HCT116 (cell line): ENCODE data around the gene FMNL1. TPM values are rescaled to one million over a fixed set of nuclear protein-coding genes. Genes with fewer than 3 reads are reported as not detected.

ENCODE experiments used
- ATAC-seq: fragments of 200-7000 bp; cut with Tn5 transposase; 2 replicates; pipeline ENCODE4 v1.9.1; 2020; ENCODE audit warnings: mild to moderate bottlenecking, moderate library complexity
- BruUV-seq: library from RNA; stranded (reverse); fragments of 400-500 nt; replicated peaks from 2 replicates; lab custom pipeline; 2021; lab: Mats Ljungman, UMichigan
- CTCF ChIA-PET: fragments of 300-600 bp; sonication (Branson Sonifier 250); formaldehyde crosslinking; loops from one replicate; lab custom pipeline; 2021; ENCODE audit warnings: antibody characterized with exemption; lab: Charles Lee
- POLR2A ChIA-PET: fragments of 300-600, 350-600 bp; sonication (Branson Sonifier 250); formaldehyde crosslinking; loops from one replicate; lab custom pipeline; 2021; ENCODE audit warnings: antibody characterized with exemption; lab: Charles Lee
- RAD21 ChIA-PET, 2 experiments: fragments of 300-600 bp; sonication (Branson Sonifier 250); formaldehyde crosslinking; loops; one replicate each; lab custom pipeline; 2023; ENCODE audit warnings: low total read pairs in 2 of 2; ENCODE audit not compliant: uncharacterized antibody in 2 of 2, unreplicated experiment in 2 of 2, low non-redundant PET in 1 of 2; lab: Charles Lee
- DNase-seq: peaks from one replicate; pipeline ENCODE4 v3.0.0-alpha.2; 2010; ENCODE audit warnings: low read depth, low spot score
- H2AFZ ChIP-seq: fragments of 200-600 bp; shearing (Covaris generic), sonication (generic); 2 replicates; pipeline ENCODE4 v1.6.1; 2017; ENCODE audit warnings: low read depth, mixed run types, mixed read lengths, antibody characterized with exemption, low read length; ENCODE audit not compliant: poor library complexity, severe bottlenecking
- H3K27ac ChIP-seq: 2 replicates; pipeline ENCODE4 v1.5.1; 2012; ENCODE audit warnings: low read depth, low read length
- H3K27me3 ChIP-seq: fragments of 200-600 bp; sonication (generic); 2 replicates; pipeline ENCODE4 v1.6.1; 2016; ENCODE audit warnings: mixed run types, low read length, mixed read lengths; ENCODE audit not compliant: insufficient read depth
- H3K36me3 ChIP-seq, 2 experiments: fragments of 200-500 bp in 1 of 2; fragments of 200-600 bp in 1 of 2; sonication (Bioruptor generic) in 1 of 2; sonication (generic) in 1 of 2; 2 replicates each; pipeline versions ENCODE4 v1.5.1 to v1.6.1; 2014 to 2016; ENCODE audit warnings: low read length in 2 of 2, inconsistent platforms in 1 of 2, mixed read lengths in 1 of 2, mixed run types in 1 of 2; ENCODE audit not compliant: insufficient read depth in 2 of 2, control insufficient read depth in 1 of 2
- H3K4me1 ChIP-seq, 2 experiments: fragments of 200-600 bp in 1 of 2; sonication (generic) in 1 of 2; 2 replicates each; pipeline versions ENCODE4 v1.5.1 to v1.6.1; 2012 to 2017; ENCODE audit warnings: low read length in 2 of 2, inconsistent platforms in 1 of 2, mild to moderate bottlenecking in 1 of 2, mixed read lengths in 1 of 2, mixed run types in 1 of 2, moderate library complexity in 1 of 2; ENCODE audit not compliant: insufficient read depth in 2 of 2, control insufficient read depth in 1 of 2
- H3K4me2 ChIP-seq: fragments of 200-600 bp; sonication (generic); 2 replicates; pipeline ENCODE4 v1.6.1; 2017; ENCODE audit warnings: mixed run types, low read length, mixed read lengths
- H3K4me3 ChIP-seq, 2 experiments: fragments of 200-600 bp in 1 of 2; sonication (generic) in 1 of 2; replicated peaks in 1 of 2; 2 replicates each; pipeline ENCODE4 v1.5.1; 2011 to 2016; ENCODE audit warnings: low read length in 2 of 2, control low read depth in 1 of 2, low read depth in 1 of 2, mild to moderate bottlenecking in 1 of 2, mixed read lengths in 1 of 2, mixed run types in 1 of 2
- H3K79me2 ChIP-seq: fragments of 200-600 bp; sonication (generic); 2 replicates; pipeline ENCODE4 v1.6.1; 2017; ENCODE audit warnings: mild to moderate bottlenecking, mixed run types, low read length, moderate library complexity, mixed read lengths; ENCODE audit not compliant: insufficient read depth
- H3K9ac ChIP-seq: fragments of 200-600 bp; sonication (generic); 2 replicates; pipeline ENCODE4 v1.6.1; 2016; ENCODE audit warnings: low read length, mixed read lengths
- H3K9me2 ChIP-seq: fragments of 200-600 bp; sonication (generic), shearing (Covaris generic); 2 replicates; pipeline ENCODE4 v1.6.1; 2017; ENCODE audit warnings: mixed run types, mild to moderate bottlenecking, moderate library complexity; ENCODE audit not compliant: insufficient read depth
- H3K9me3 ChIP-seq, 2 experiments: fragments of 200-500 bp in 1 of 2; fragments of 200-600 bp in 1 of 2; sonication (Bioruptor generic) in 1 of 2; sonication (generic) in 1 of 2; 2 replicates each; pipeline ENCODE4 v1.6.1; 2014 to 2017; ENCODE audit warnings: low read length in 2 of 2, mixed read lengths in 2 of 2, inconsistent platforms in 1 of 2, low read depth in 1 of 2, mild to moderate bottlenecking in 1 of 2, mixed run types in 1 of 2, moderate library complexity in 1 of 2; ENCODE audit not compliant: control insufficient read depth in 1 of 2, insufficient read depth in 1 of 2
- H4K20me1 ChIP-seq: fragments of 200-600 bp; sonication (generic), shearing (Covaris generic); 2 replicates; pipeline ENCODE4 v1.6.1; 2017; ENCODE audit warnings: mixed run types, mild to moderate bottlenecking, moderate library complexity; ENCODE audit not compliant: insufficient read depth
- ELF1 ChIP-seq: IDR thresholded peaks from 2 replicates; pipeline ENCODE4 v1.6.1; 2012; ENCODE audit warnings: low read depth, borderline replicate concordance
- EZH2phosphoT487 ChIP-seq: fragments of 200-600 bp; IDR thresholded peaks from 2 replicates; pipeline ENCODE4 v1.6.1; 2018; ENCODE audit warnings: antibody characterized with exemption, borderline replicate concordance
- FOSL1 ChIP-seq: IDR thresholded peaks from 2 replicates; pipeline ENCODE4 v1.6.1; 2012; ENCODE audit warnings: low read depth
- POLR2AphosphoS5 ChIP-seq: IDR thresholded peaks from 2 replicates; pipeline ENCODE4 v1.6.1; 2011; ENCODE audit warnings: mild to moderate bottlenecking, low read depth, low read length, moderate library complexity
- REST ChIP-seq: IDR thresholded peaks from 2 replicates; pipeline ENCODE4 v1.6.1; 2012; ENCODE audit warnings: low read depth
- SIN3A ChIP-seq: IDR thresholded peaks from 2 replicates; pipeline ENCODE4 v1.6.1; 2012; ENCODE audit warnings: low read depth
- TCF7L2 ChIP-seq: IDR thresholded peaks from 2 replicates; pipeline ENCODE4 v1.7.0; 2011; ENCODE audit warnings: borderline replicate concordance, inconsistent platforms; ENCODE audit not compliant: insufficient read depth, insufficient read length; ENCODE audit errors: extremely low read depth
- ZBTB33 ChIP-seq: IDR thresholded peaks from 2 replicates; pipeline ENCODE4 v1.6.1; 2011; ENCODE audit warnings: mild to moderate bottlenecking, low read length, moderate library complexity; ENCODE audit not compliant: insufficient replicate concordance; ENCODE audit errors: extremely low read depth
- ZFX ChIP-seq: fragments of 450-650 bp; IDR thresholded peaks from 2 replicates; pipeline ENCODE4 v1.6.1; 2017
- intact Hi-C: fragments of 100-400 bp; cut with micrococcal nuclease; formaldehyde crosslinking; loops from 2 replicates; pipeline ENCODE4 v1.10.0; 2022
- total RNA-seq: library from RNA; stranded (reverse); gene quantifications from one replicate; pipeline ENCODE4 v1.2.1, GENCODE V29; 2021; ENCODE audit not compliant: unreplicated experiment

FMNL1 gene
- total RNA-seq, 1 experiment from 2014 or later: 8.2 TPM

DNA sequence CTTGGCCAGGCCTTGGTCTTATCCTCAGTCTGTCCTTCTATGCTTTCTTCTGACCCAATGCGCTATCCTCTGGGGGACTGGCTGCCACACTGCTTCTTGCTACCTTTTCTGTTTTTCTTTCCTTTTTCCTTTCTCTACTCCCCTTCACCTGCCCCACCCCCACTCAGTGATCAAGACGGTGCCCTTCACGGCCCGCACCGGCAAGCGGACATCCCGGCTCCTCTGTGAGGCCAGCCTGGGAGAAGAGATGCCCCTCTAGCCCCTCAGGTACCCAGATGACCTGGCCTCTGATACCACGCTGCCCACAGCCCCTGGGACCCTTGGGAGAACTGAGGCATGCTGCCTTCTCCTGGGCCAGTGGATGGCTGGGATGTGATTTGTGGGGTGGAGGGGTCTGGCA is 24.7 kb downstream of the FMNL1 start:
- RAD21 ChIA-PET: interaction anchor here in 1 of 2 experiments (1.2 kb wide), 1 partner anchor 27 kb away, joined by 4 read pairs; no protein-coding TSS in a partner anchor
- CTCF ChIA-PET: interaction anchor here (0.8 to 3.2 kb wide), 6 partner anchors 10 to 179 kb away, joined by 3 to 12 read pairs (median 5); partner anchors contain the start of gene ACBD4
- Histone ChIP-seq H3K79me2 (peaks cover 9% of the 10 kb centered on the region; the same call in 1 of the 2 replicates), H3K9me2 (no peaks in the 10 kb centered on the region), H3K27ac (peak overlapping the region; percentile 85; the same call in 1 of the 2 replicates), H3K9ac (peak overlapping the region; percentile 92; the same call in 1 of the 2 replicates), H3K4me2 (peak overlapping the region; percentile 99), H3K36me3 (peaks cover 0 to 4% of the 10 kb centered on the region in 2 experiments; a peak in 2 of 4 replicates), H3K4me3 (peak overlapping the region; percentile 82 to 95), H2AFZ (no peak overlapping the region), H3K4me1 (peaks cover 11 to 19% of the 10 kb centered on the region in 2 experiments; a peak in 3 of 4 replicates), H4K20me1 (no peaks in the 10 kb centered on the region), H3K27me3 (no peaks in the 10 kb centered on the region), H3K9me3 (no peaks in the 10 kb centered on the region)
- TF ChIP-seq EZH2phosphoT487: no peak
- TF ChIP-seq ELF1: no peak
- no peak for TF ChIP-seq TCF7L2
- no peak for TF ChIP-seq SIN3A
- no peak for TF ChIP-seq ZFX
- TF ChIP-seq POLR2AphosphoS5: no peak
- no peak for TF ChIP-seq FOSL1
- no peak for TF ChIP-seq REST
- no peak for TF ChIP-seq ZBTB33
- DNase-seq (no peak), ATAC-seq (no peak)
- BruUV-seq: no TSS peak
- intact Hi-C loops: no loop called here
- POLR2A ChIA-PET: no interaction called here
